HCT116 (cell line): ENCODE data around the gene ADD1. TPM values are rescaled to one million over a fixed set of nuclear protein-coding genes. Genes with fewer than 3 reads are reported as not detected.

ENCODE experiments used
- ATAC-seq: fragments of 200-7000 bp; cut with Tn5 transposase; 2 replicates; pipeline ENCODE4 v1.9.1; 2020; ENCODE audit warnings: mild to moderate bottlenecking, moderate library complexity
- BruUV-seq: library from RNA; stranded (reverse); fragments of 400-500 nt; replicated peaks from 2 replicates; lab custom pipeline; 2021; lab: Mats Ljungman, UMichigan
- CTCF ChIA-PET: fragments of 300-600 bp; sonication (Branson Sonifier 250); formaldehyde crosslinking; loops from one replicate; lab custom pipeline; 2021; ENCODE audit warnings: antibody characterized with exemption; lab: Charles Lee
- POLR2A ChIA-PET: fragments of 300-600, 350-600 bp; sonication (Branson Sonifier 250); formaldehyde crosslinking; loops from one replicate; lab custom pipeline; 2021; ENCODE audit warnings: antibody characterized with exemption; lab: Charles Lee
- RAD21 ChIA-PET, 2 experiments: fragments of 300-600 bp; sonication (Branson Sonifier 250); formaldehyde crosslinking; loops; one replicate each; lab custom pipeline; 2023; ENCODE audit warnings: low total read pairs in 2 of 2; ENCODE audit not compliant: uncharacterized antibody in 2 of 2, unreplicated experiment in 2 of 2, low non-redundant PET in 1 of 2; lab: Charles Lee
- DNase-seq: peaks from one replicate; pipeline ENCODE4 v3.0.0-alpha.2; 2010; ENCODE audit warnings: low read depth, low spot score
- H2AFZ ChIP-seq: fragments of 200-600 bp; shearing (Covaris generic), sonication (generic); 2 replicates; pipeline ENCODE4 v1.6.1; 2017; ENCODE audit warnings: low read depth, mixed run types, mixed read lengths, antibody characterized with exemption, low read length; ENCODE audit not compliant: poor library complexity, severe bottlenecking
- H3K27ac ChIP-seq: 2 replicates; pipeline ENCODE4 v1.5.1; 2012; ENCODE audit warnings: low read depth, low read length
- H3K27me3 ChIP-seq: fragments of 200-600 bp; sonication (generic); 2 replicates; pipeline ENCODE4 v1.6.1; 2016; ENCODE audit warnings: mixed run types, low read length, mixed read lengths; ENCODE audit not compliant: insufficient read depth
- H3K36me3 ChIP-seq, 2 experiments: fragments of 200-500 bp in 1 of 2; fragments of 200-600 bp in 1 of 2; sonication (Bioruptor generic) in 1 of 2; sonication (generic) in 1 of 2; 2 replicates each; pipeline versions ENCODE4 v1.5.1 to v1.6.1; 2014 to 2016; ENCODE audit warnings: low read length in 2 of 2, inconsistent platforms in 1 of 2, mixed read lengths in 1 of 2, mixed run types in 1 of 2; ENCODE audit not compliant: insufficient read depth in 2 of 2, control insufficient read depth in 1 of 2
- H3K4me1 ChIP-seq, 2 experiments: fragments of 200-600 bp in 1 of 2; sonication (generic) in 1 of 2; 2 replicates each; pipeline versions ENCODE4 v1.5.1 to v1.6.1; 2012 to 2017; ENCODE audit warnings: low read length in 2 of 2, inconsistent platforms in 1 of 2, mild to moderate bottlenecking in 1 of 2, mixed read lengths in 1 of 2, mixed run types in 1 of 2, moderate library complexity in 1 of 2; ENCODE audit not compliant: insufficient read depth in 2 of 2, control insufficient read depth in 1 of 2
- H3K4me2 ChIP-seq: fragments of 200-600 bp; sonication (generic); 2 replicates; pipeline ENCODE4 v1.6.1; 2017; ENCODE audit warnings: mixed run types, low read length, mixed read lengths
- H3K4me3 ChIP-seq, 2 experiments: fragments of 200-600 bp in 1 of 2; sonication (generic) in 1 of 2; replicated peaks in 1 of 2; 2 replicates each; pipeline ENCODE4 v1.5.1; 2011 to 2016; ENCODE audit warnings: low read length in 2 of 2, control low read depth in 1 of 2, low read depth in 1 of 2, mild to moderate bottlenecking in 1 of 2, mixed read lengths in 1 of 2, mixed run types in 1 of 2
- H3K79me2 ChIP-seq: fragments of 200-600 bp; sonication (generic); 2 replicates; pipeline ENCODE4 v1.6.1; 2017; ENCODE audit warnings: mild to moderate bottlenecking, mixed run types, low read length, moderate library complexity, mixed read lengths; ENCODE audit not compliant: insufficient read depth
- H3K9ac ChIP-seq: fragments of 200-600 bp; sonication (generic); 2 replicates; pipeline ENCODE4 v1.6.1; 2016; ENCODE audit warnings: low read length, mixed read lengths
- H3K9me2 ChIP-seq: fragments of 200-600 bp; sonication (generic), shearing (Covaris generic); 2 replicates; pipeline ENCODE4 v1.6.1; 2017; ENCODE audit warnings: mixed run types, mild to moderate bottlenecking, moderate library complexity; ENCODE audit not compliant: insufficient read depth
- H3K9me3 ChIP-seq, 2 experiments: fragments of 200-500 bp in 1 of 2; fragments of 200-600 bp in 1 of 2; sonication (Bioruptor generic) in 1 of 2; sonication (generic) in 1 of 2; 2 replicates each; pipeline ENCODE4 v1.6.1; 2014 to 2017; ENCODE audit warnings: low read length in 2 of 2, mixed read lengths in 2 of 2, inconsistent platforms in 1 of 2, low read depth in 1 of 2, mild to moderate bottlenecking in 1 of 2, mixed run types in 1 of 2, moderate library complexity in 1 of 2; ENCODE audit not compliant: control insufficient read depth in 1 of 2, insufficient read depth in 1 of 2
- H4K20me1 ChIP-seq: fragments of 200-600 bp; sonication (generic), shearing (Covaris generic); 2 replicates; pipeline ENCODE4 v1.6.1; 2017; ENCODE audit warnings: mixed run types, mild to moderate bottlenecking, moderate library complexity; ENCODE audit not compliant: insufficient read depth
- EGR1 ChIP-seq: IDR thresholded peaks from 2 replicates; pipeline ENCODE4 v1.6.1; 2012; ENCODE audit warnings: low read depth
- ELF1 ChIP-seq: IDR thresholded peaks from 2 replicates; pipeline ENCODE4 v1.6.1; 2012; ENCODE audit warnings: low read depth, borderline replicate concordance
- EZH2phosphoT487 ChIP-seq: fragments of 200-600 bp; IDR thresholded peaks from 2 replicates; pipeline ENCODE4 v1.6.1; 2018; ENCODE audit warnings: antibody characterized with exemption, borderline replicate concordance
- FOSL1 ChIP-seq: IDR thresholded peaks from 2 replicates; pipeline ENCODE4 v1.6.1; 2012; ENCODE audit warnings: low read depth
- JUND ChIP-seq: IDR thresholded peaks from 2 replicates; pipeline ENCODE4 v1.6.1; 2012
- POLR2A ChIP-seq: IDR thresholded peaks from 2 replicates; pipeline ENCODE4 v1.7.0; 2011; ENCODE audit warnings: borderline replicate concordance; ENCODE audit not compliant: insufficient read depth, insufficient read length; ENCODE audit errors: extremely low read depth
- POLR2AphosphoS5 ChIP-seq: IDR thresholded peaks from 2 replicates; pipeline ENCODE4 v1.6.1; 2011; ENCODE audit warnings: mild to moderate bottlenecking, low read depth, low read length, moderate library complexity
- RAD21 ChIP-seq: IDR thresholded peaks from 2 replicates; pipeline ENCODE4 v1.6.1; 2012; ENCODE audit warnings: low read depth, mild to moderate bottlenecking
- REST ChIP-seq: IDR thresholded peaks from 2 replicates; pipeline ENCODE4 v1.6.1; 2012; ENCODE audit warnings: low read depth
- SIN3A ChIP-seq: IDR thresholded peaks from 2 replicates; pipeline ENCODE4 v1.6.1; 2012; ENCODE audit warnings: low read depth
- SP1 ChIP-seq: IDR thresholded peaks from 2 replicates; pipeline ENCODE4 v1.6.1; 2012; ENCODE audit warnings: low read depth
- SRF ChIP-seq: IDR thresholded peaks from 2 replicates; pipeline ENCODE4 v1.6.1; 2012; ENCODE audit warnings: low read depth
- TCF7L2 ChIP-seq: IDR thresholded peaks from 2 replicates; pipeline ENCODE4 v1.7.0; 2011; ENCODE audit warnings: borderline replicate concordance, inconsistent platforms; ENCODE audit not compliant: insufficient read depth, insufficient read length; ENCODE audit errors: extremely low read depth
- ZBTB33 ChIP-seq: IDR thresholded peaks from 2 replicates; pipeline ENCODE4 v1.6.1; 2011; ENCODE audit warnings: mild to moderate bottlenecking, low read length, moderate library complexity; ENCODE audit not compliant: insufficient replicate concordance; ENCODE audit errors: extremely low read depth
- ZFX ChIP-seq: fragments of 450-650 bp; IDR thresholded peaks from 2 replicates; pipeline ENCODE4 v1.6.1; 2017
- ZNF274 ChIP-seq: fragments of 200-500 bp; sonication (Bioruptor generic); IDR thresholded peaks from 2 replicates; pipeline ENCODE4 v1.6.1; 2014; ENCODE audit warnings: mild to moderate bottlenecking, low read depth, low read length, inconsistent platforms
- intact Hi-C: fragments of 100-400 bp; cut with micrococcal nuclease; formaldehyde crosslinking; loops from 2 replicates; pipeline ENCODE4 v1.10.0; 2022
- total RNA-seq: library from RNA; stranded (reverse); gene quantifications from one replicate; pipeline ENCODE4 v1.2.1, GENCODE V29; 2021; ENCODE audit not compliant: unreplicated experiment
- TF ChIP-seq, protein P1 (sequence below): IDR thresholded peaks from 2 replicates; pipeline ENCODE4 v1.6.1; 2012
- TF ChIP-seq, protein P2 (sequence below): IDR thresholded peaks from 2 replicates; pipeline ENCODE4 v1.6.1; 2012
- TF ChIP-seq, protein P3 (sequence below), 3 experiments: fragments of 200-600 bp in 1 of 3; sonication (generic) in 1 of 3; IDR thresholded peaks in 2 of 3; conservative IDR thresholded peaks in 1 of 3; 2 replicates each; pipeline ENCODE4 v1.5.1; 2012 to 2017; ENCODE audit warnings: low read depth in 2 of 3, low read length in 2 of 3, antibody characterized with exemption in 1 of 3, borderline replicate concordance in 1 of 3, control low read depth in 1 of 3, mild to moderate bottlenecking in 1 of 3, mixed read lengths in 1 of 3, mixed run types in 1 of 3, moderate library complexity in 1 of 3; ENCODE audit not compliant: insufficient read depth in 1 of 3

The ADD1 gene
- total RNA-seq, 1 experiment from 2014 or later = 139 TPM

GRCh38 chr4:2938906-2939305 lies 95.3 kb downstream of the ADD1 start:
- Histone ChIP-seq H3K36me3 (peaks cover 34 to 60% of the 10 kb centered on the region in 2 experiments), H3K4me3 (no peak overlapping the region), H3K9me3 (no peaks in the 10 kb centered on the region), H3K27ac (peak overlapping the region; percentile 27; the same call in 1 of the 2 replicates), H3K9ac (no peak overlapping the region), H3K4me1 (peaks cover 24 to 32% of the 10 kb centered on the region in 2 experiments), H2AFZ (no peak overlapping the region), H3K9me2 (no peaks in the 10 kb centered on the region), H3K4me2 (no peak overlapping the region), H3K27me3 (no peaks in the 10 kb centered on the region), H4K20me1 (peaks cover 5% of the 10 kb centered on the region; the same call in 1 of the 2 replicates), H3K79me2 (peaks cover 28% of the 10 kb centered on the region)
- ChIA-PET RAD21 (no interaction called here), CTCF (no interaction called here), POLR2A (no interaction called here)
- TF ChIP-seq TCF7L2 (no peak), REST (no peak), SIN3A (no peak), FOSL1 (no peak), SRF (no peak), EGR1 (no peak), EZH2phosphoT487 (no peak), JUND (no peak), ZBTB33 (no peak), ZNF274 (no peak), RAD21 (no peak), SP1 (no peak), POLR2AphosphoS5 (no peak), ZFX (no peak), ELF1 (no peak), POLR2A (no peak)
- TF ChIP-seq, protein P1, sequence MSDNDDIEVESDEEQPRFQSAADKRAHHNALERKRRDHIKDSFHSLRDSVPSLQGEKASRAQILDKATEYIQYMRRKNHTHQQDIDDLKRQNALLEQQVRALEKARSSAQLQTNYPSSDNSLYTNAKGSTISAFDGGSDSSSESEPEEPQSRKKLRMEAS = no peak
- TF ChIP-seq, protein P2, sequence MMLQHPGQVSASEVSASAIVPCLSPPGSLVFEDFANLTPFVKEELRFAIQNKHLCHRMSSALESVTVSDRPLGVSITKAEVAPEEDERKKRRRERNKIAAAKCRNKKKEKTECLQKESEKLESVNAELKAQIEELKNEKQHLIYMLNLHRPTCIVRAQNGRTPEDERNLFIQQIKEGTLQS = no peak
- TF ChIP-seq, protein P3, sequence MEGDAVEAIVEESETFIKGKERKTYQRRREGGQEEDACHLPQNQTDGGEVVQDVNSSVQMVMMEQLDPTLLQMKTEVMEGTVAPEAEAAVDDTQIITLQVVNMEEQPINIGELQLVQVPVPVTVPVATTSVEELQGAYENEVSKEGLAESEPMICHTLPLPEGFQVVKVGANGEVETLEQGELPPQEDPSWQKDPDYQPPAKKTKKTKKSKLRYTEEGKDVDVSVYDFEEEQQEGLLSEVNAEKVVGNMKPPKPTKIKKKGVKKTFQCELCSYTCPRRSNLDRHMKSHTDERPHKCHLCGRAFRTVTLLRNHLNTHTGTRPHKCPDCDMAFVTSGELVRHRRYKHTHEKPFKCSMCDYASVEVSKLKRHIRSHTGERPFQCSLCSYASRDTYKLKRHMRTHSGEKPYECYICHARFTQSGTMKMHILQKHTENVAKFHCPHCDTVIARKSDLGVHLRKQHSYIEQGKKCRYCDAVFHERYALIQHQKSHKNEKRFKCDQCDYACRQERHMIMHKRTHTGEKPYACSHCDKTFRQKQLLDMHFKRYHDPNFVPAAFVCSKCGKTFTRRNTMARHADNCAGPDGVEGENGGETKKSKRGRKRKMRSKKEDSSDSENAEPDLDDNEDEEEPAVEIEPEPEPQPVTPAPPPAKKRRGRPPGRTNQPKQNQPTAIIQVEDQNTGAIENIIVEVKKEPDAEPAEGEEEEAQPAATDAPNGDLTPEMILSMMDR (IDR thresholded peaks at IDR 0.05 in 2 of 3, conservative IDR thresholded peaks at IDR 0.05 in 1 of 3; ENCODE audit: borderline replicate concordance in 1 of 3, insufficient read depth in 1 of 3, low read depth in 2 of 3, low read length in 2 of 3) = no peak
- BruUV-seq = no TSS peak
- no peak for DNase-seq
- intact Hi-C loops = no loop called here
- ATAC-seq = no peak
